Measurements from ENCODE around the gene ZKSCAN8.

GRCh38 chr6:28142446-28142845, 763 bp downstream of the ZKSCAN8 start:
- TF ChIP-seq EZH2phosphoT487 (IDR thresholded peaks at IDR 0.05; ENCODE audit: insufficient read depth, low read depth): no peak
- no peak for TF ChIP-seq EZH2 (IDR thresholded peaks at IDR 0.05; ENCODE audit: insufficient read depth, poor library complexity, severe bottlenecking)

Data from GM23248 (cell line).